Uterus (tissue), 4 donors: Measurements from ENCODE around the gene ELL2. TPM values are rescaled to one million over a fixed set of nuclear protein-coding genes. Genes with fewer than 3 reads are reported as not detected.

Experiments
- DNase-seq, 2 donors: peaks; one replicate each; pipeline ENCODE4 v3.0.0-alpha.2; 2019 to 2020
- H3K27ac ChIP-seq, 2 donors: fragments of 200-600 bp; sonication (generic); 1 replicate in 1 of 2; 2 replicates in 1 of 2; pipeline ENCODE4 v1.5.1; 2016 to 2018
- H3K27me3 ChIP-seq, 2 donors: fragments of 200-600 bp; sonication (generic); one replicate each; pipeline ENCODE4 v1.5.1; 2018 to 2019; ENCODE audit warnings: control low read depth in 1 of 2
- H3K36me3 ChIP-seq, 2 donors: fragments of 200-600 bp; sonication (generic); one replicate each; pipeline ENCODE4 v1.5.1; 2019; ENCODE audit warnings: control low read depth in 1 of 2
- H3K4me1 ChIP-seq, 2 donors: fragments of 200-600 bp; sonication (generic); one replicate each; pipeline ENCODE4 v1.5.1; 2018 to 2019; ENCODE audit warnings: control low read depth in 1 of 2
- H3K4me3 ChIP-seq, 2 donors: fragments of 200-600 bp; sonication (generic); 1 replicate in 1 of 2; 2 replicates in 1 of 2; pipeline ENCODE4 v1.5.1; 2018 to 2019; ENCODE audit warnings: mild to moderate bottlenecking in 1 of 2
- H3K9me3 ChIP-seq, 2 donors: fragments of 200-600 bp; sonication (generic); one replicate each; pipeline ENCODE4 v1.5.1; 2019; ENCODE audit warnings: control low read depth in 1 of 2
- POLR2A ChIP-seq, 2 donors: fragments of 450-650 bp; IDR thresholded peaks; one replicate each; pipeline ENCODE4 v1.6.1; 2016; ENCODE audit warnings: antibody characterized with exemption in 2 of 2, mild to moderate bottlenecking in 1 of 2, moderate library complexity in 1 of 2
- intact Hi-C: fragments of 100-400 bp; cut with DNase I; formaldehyde crosslinking; loops from one replicate; pipeline ENCODE4 v1.15.1; 2023; ENCODE audit warnings: low total_unique reads
- total RNA-seq, 4 donors: library from RNA; depleted of rRNA in 3 of 4; stranded (reverse); fragments of >200 nt in 3 of 4; gene quantifications; one replicate each; pipeline versions ENCODE4 v1.1.0 to v1.2.4, GENCODE V29; 2014 to 2023
- TF ChIP-seq, protein P1 (sequence below), 4 experiments: fragments of 200-600 bp in 2 of 4; fragments of 450-650 bp in 2 of 4; sonication (generic) in 2 of 4; IDR thresholded peaks; one replicate each; pipeline ENCODE4 v1.5.1; 2016 to 2019; ENCODE audit warnings: antibody characterized with exemption in 4 of 4, mild to moderate bottlenecking in 2 of 4, moderate library complexity in 1 of 4
- donor health status: DM: yes; HTN: yes; CAD: no.

ELL2 gene
- total RNA-seq, 4 donors from 2014 or later, result 2.3 to 53.2 (median 16.0) TPM

DNA sequence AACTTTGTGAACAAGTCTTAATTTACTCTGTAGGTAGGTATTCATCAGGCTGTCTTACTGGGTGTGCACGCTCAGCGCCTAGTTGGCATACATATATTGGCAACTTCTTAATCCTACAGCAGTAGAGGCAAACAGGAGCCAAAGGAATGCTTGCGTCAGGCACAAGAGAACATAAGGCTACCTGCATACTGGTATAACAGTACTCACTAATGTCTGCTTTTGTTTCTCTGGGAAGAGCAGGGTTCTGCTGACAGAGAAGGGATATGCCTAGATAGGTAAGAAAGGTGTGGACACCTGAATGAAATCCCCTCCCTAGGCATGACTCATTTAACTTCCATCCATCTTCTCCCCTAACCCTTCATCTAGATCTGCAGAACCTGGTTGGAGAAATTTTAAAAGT is 40.1 kb downstream of the ELL2 start:
- Histone ChIP-seq H3K4me1 (no peaks in the 10 kb centered on the region), H3K27me3 (no peaks in the 10 kb centered on the region), H3K4me3 (no peak overlapping the region), H3K27ac (no peak overlapping the region), H3K9me3 (no peaks in the 10 kb centered on the region), H3K36me3 (no peaks in the 10 kb centered on the region)
- intact Hi-C loops, result no loop called here
- TF ChIP-seq, protein P1, sequence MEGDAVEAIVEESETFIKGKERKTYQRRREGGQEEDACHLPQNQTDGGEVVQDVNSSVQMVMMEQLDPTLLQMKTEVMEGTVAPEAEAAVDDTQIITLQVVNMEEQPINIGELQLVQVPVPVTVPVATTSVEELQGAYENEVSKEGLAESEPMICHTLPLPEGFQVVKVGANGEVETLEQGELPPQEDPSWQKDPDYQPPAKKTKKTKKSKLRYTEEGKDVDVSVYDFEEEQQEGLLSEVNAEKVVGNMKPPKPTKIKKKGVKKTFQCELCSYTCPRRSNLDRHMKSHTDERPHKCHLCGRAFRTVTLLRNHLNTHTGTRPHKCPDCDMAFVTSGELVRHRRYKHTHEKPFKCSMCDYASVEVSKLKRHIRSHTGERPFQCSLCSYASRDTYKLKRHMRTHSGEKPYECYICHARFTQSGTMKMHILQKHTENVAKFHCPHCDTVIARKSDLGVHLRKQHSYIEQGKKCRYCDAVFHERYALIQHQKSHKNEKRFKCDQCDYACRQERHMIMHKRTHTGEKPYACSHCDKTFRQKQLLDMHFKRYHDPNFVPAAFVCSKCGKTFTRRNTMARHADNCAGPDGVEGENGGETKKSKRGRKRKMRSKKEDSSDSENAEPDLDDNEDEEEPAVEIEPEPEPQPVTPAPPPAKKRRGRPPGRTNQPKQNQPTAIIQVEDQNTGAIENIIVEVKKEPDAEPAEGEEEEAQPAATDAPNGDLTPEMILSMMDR (IDR thresholded peaks at IDR 0.05), result no peak
- TF ChIP-seq POLR2A (IDR thresholded peaks at IDR 0.05), result no peak
- DNase-seq, result no peak

DNA sequence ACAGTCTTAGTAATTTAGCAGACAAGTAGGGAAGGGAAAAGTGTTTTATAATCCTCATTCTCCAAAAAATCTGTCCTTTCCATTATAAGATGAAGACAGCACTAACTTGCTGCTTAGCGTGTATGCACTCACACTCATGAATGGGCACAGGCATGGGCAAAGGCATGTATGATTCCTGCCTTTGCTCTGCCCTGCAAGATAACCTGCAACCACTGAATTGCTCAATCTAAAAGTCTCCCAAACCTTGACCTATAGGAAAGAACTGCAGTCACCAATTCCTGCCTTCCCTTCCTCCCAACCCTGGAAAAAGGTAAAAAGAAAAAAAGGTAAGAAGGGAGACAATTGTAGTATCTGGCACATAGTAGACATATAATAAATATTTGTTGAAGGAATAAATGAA is 40.8 kb downstream of the ELL2 start:
- Histone ChIP-seq H3K4me1 (no peaks in the 10 kb centered on the region), H3K36me3 (no peaks in the 10 kb centered on the region), H3K4me3 (no peak overlapping the region), H3K9me3 (no peaks in the 10 kb centered on the region), H3K27me3 (no peaks in the 10 kb centered on the region), H3K27ac (no peak overlapping the region)
- no peak for TF ChIP-seq POLR2A (IDR thresholded peaks at IDR 0.05)
- TF ChIP-seq, protein P1 (IDR thresholded peaks at IDR 0.05), result no peak
- intact Hi-C loops, result no loop called here
- DNase-seq, result no peak

DNA sequence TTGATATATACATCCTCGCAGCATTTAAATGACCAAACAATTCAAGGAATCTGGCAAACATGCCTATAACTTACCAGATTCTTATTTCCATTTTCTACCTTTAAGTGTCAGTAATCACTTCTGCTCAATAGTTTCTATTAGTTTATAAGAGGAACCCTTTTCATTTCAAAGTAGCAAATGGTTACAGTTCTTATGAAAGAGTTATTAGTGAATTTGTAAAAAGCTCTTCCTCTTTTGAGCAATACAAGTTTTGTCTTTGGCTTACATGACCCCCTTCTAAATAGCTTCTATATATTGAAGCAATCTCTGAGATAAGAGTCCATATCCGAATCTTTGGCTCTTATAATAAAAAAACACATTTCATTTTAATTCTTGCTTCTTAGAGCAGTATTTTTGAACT is 42.0 kb downstream of the ELL2 start:
- Histone ChIP-seq H3K9me3 (no peaks in the 10 kb centered on the region), H3K4me1 (no peaks in the 10 kb centered on the region), H3K27ac (no peak overlapping the region), H3K36me3 (no peaks in the 10 kb centered on the region), H3K4me3 (no peak overlapping the region), H3K27me3 (no peaks in the 10 kb centered on the region)
- DNase-seq, result no peak
- TF ChIP-seq POLR2A (IDR thresholded peaks at IDR 0.05), result no peak
- TF ChIP-seq, protein P1 (IDR thresholded peaks at IDR 0.05), result no peak
- intact Hi-C loops, result no loop called here

DNA sequence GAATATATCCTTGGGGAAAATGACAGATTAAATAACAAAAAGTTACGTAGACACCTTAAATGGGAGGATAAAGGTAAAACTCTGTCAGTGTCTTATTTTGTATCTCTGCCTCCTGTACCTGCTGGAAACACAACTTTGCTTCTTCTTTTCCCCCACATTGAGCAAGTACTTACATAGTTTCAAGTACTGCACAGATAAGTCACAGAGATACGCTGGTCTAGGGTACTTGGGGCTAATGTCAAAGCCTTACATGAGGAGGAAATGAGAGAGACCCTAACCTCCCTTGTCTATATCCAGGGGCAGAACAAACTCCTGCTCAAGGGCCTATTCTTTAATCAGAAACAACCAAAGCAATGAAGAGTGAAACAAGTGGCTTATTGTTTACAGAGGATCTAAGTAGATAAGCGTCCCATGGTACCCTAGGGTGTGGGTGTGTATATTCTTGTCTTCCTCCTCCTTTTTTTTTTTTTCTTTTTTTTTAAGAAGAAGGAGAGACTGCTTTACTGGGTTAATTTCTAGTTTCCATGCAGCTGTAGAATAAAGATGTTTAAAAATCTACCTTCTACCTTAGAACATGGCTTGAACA is 43.1 kb downstream of the ELL2 start:
- DNase-seq, result no peak
- no peak overlapping the region for H3K27ac ChIP-seq

DNA sequence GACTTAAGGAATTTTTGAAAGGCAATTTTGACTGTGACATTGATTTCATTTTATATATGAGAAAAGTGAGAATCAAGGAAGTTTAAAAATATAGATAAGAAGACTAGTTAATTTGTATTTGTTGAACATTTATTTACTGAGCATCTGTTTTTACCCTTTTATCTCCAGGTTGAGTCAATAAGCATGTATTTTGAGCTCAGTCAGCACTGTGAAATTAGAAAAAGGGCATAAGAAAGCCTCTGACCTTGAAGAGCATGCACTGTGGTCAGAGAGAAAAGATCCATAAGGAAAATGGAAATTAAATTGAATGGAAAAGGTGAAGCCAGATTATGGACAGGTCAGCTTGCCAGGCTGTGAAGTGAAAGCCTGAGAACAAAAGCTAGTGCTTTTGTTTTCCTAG is 44.4 kb downstream of the ELL2 start:
- no peaks in the 10 kb centered on the region for H3K9me3 ChIP-seq
- no peak for TF ChIP-seq POLR2A (IDR thresholded peaks at IDR 0.05)
- TF ChIP-seq, protein P1 (IDR thresholded peaks at IDR 0.05), result no peak
- no peak overlapping the region for H3K27ac ChIP-seq
- intact Hi-C loops, result no loop called here
- no peaks in the 10 kb centered on the region for H3K36me3 ChIP-seq
- no peaks in the 10 kb centered on the region for H3K27me3 ChIP-seq
- H3K4me3 ChIP-seq, result no peak overlapping the region
- no peaks in the 10 kb centered on the region for H3K4me1 ChIP-seq
- DNase-seq, result no peak

More for the DNA sequence above, 43.1 kb downstream of the ELL2 start:
- H3K4me3 ChIP-seq, result no peak overlapping the region
- intact Hi-C loops, result no loop called here
- no peaks in the 10 kb centered on the region for H3K36me3 ChIP-seq
- no peaks in the 10 kb centered on the region for H3K27me3 ChIP-seq
- H3K9me3 ChIP-seq, result no peaks in the 10 kb centered on the region
- TF ChIP-seq POLR2A (IDR thresholded peaks at IDR 0.05), result no peak
- TF ChIP-seq, protein P1 (IDR thresholded peaks at IDR 0.05), result no peak
- H3K4me1 ChIP-seq, result no peaks in the 10 kb centered on the region
